ENCODE data around the gene CFLAR.

CFLAR gene

GRCh38 chr2:201205515-201205849, 89.5 kb downstream of the CFLAR start:
- no peak for TF ChIP-seq CTCF (IDR thresholded peaks at IDR 0.05; ENCODE audit: low read depth, low read length)
- no peak overlapping the region for H3K4me3 ChIP-seq (ENCODE audit: low read depth, low read length)

GRCh38 chr2:201208563-201209252, 92.7 kb downstream of the CFLAR start:
- no peak overlapping the region for H3K4me3 ChIP-seq (ENCODE audit: low read depth, low read length)
- TF ChIP-seq CTCF (IDR thresholded peaks at IDR 0.05; ENCODE audit: low read depth, low read length) = no peak

- H3K4me3 ChIP-seq (ENCODE audit: low read depth, low read length) = no peak overlapping the region
- TF ChIP-seq CTCF (IDR thresholded peaks at IDR 0.05; ENCODE audit: low read depth, low read length) = no peak
Observed at GRCh38 chr2:201215963-201216362, 100.0 kb downstream of the CFLAR start.

GRCh38 chr2:201216918-201217317, 101.0 kb downstream of the CFLAR start:
- TF ChIP-seq CTCF (IDR thresholded peaks at IDR 0.05; ENCODE audit: low read depth, low read length) = no peak
- H3K4me3 ChIP-seq (ENCODE audit: low read depth, low read length) = no peak overlapping the region

GRCh38 chr2:201218780-201219179, 102.8 kb downstream of the CFLAR start:
- TF ChIP-seq CTCF (IDR thresholded peaks at IDR 0.05; ENCODE audit: low read depth, low read length) = no peak
- no peak overlapping the region for H3K4me3 ChIP-seq (ENCODE audit: low read depth, low read length)

GRCh38 chr2:201219328-201220096, 103.5 kb downstream of the CFLAR start:
- H3K4me3 ChIP-seq (ENCODE audit: low read depth, low read length) = no peak overlapping the region
- TF ChIP-seq CTCF (IDR thresholded peaks at IDR 0.05; ENCODE audit: low read depth, low read length) = no peak

GRCh38 chr2:201220102-201220570, 104.2 kb downstream of the CFLAR start:
- no peak for TF ChIP-seq CTCF (IDR thresholded peaks at IDR 0.05; ENCODE audit: low read depth, low read length)
- H3K4me3 ChIP-seq (ENCODE audit: low read depth, low read length) = no peak overlapping the region

All from WI38 (cell line).